Measurements from ENCODE around the gene TMED6.

Gene TMED6

GRCh38 chr16:69324013-69324531 is 27.5 kb downstream of the TMED6 start:
- no peak overlapping the region for H3K4me3 ChIP-seq (ENCODE audit: low read depth, low read length)
- TF ChIP-seq CTCF (IDR thresholded peaks at IDR 0.05; ENCODE audit: low read depth, low read length, missing control alignments) = no peak
- DNase-seq (ENCODE audit: low read depth) = no peak

- no peak overlapping the region for H3K4me3 ChIP-seq (ENCODE audit: low read depth, low read length)
- TF ChIP-seq CTCF (IDR thresholded peaks at IDR 0.05; ENCODE audit: low read depth, low read length, missing control alignments) = no peak
- DNase-seq (ENCODE audit: low read depth) = no peak
These were observed 28.2 kb downstream of the TMED6 start for GRCh38 chr16:69323415-69323814.

GRCh38 chr16:69322343-69322742 is 29.2 kb downstream of the TMED6 start:
- DNase-seq (ENCODE audit: low read depth) = no peak
- H3K4me3 ChIP-seq (ENCODE audit: low read depth, low read length) = no peak overlapping the region

GRCh38 chr16:69321080-69321479 is 30.5 kb downstream of the TMED6 start:
- no peak overlapping the region for H3K4me3 ChIP-seq (ENCODE audit: low read depth, low read length)
- no peak for DNase-seq (ENCODE audit: low read depth)
- TF ChIP-seq CTCF (IDR thresholded peaks at IDR 0.05; ENCODE audit: low read depth, low read length, missing control alignments) = no peak

More at GRCh38 chr16:69322343-69322742, 29.2 kb downstream of the TMED6 start:
- TF ChIP-seq CTCF (IDR thresholded peaks at IDR 0.05; ENCODE audit: low read depth, low read length, missing control alignments) = no peak

GRCh38 chr16:69320740-69321073 is 30.9 kb downstream of the TMED6 start:
- no peak for DNase-seq (ENCODE audit: low read depth)
- no peak for TF ChIP-seq CTCF (IDR thresholded peaks at IDR 0.05; ENCODE audit: low read depth, low read length, missing control alignments)
- no peak overlapping the region for H3K4me3 ChIP-seq (ENCODE audit: low read depth, low read length)

- TF ChIP-seq CTCF (IDR thresholded peaks at IDR 0.05; ENCODE audit: low read depth, low read length, missing control alignments) = no peak
- no peak for DNase-seq (ENCODE audit: low read depth)
- H3K4me3 ChIP-seq (ENCODE audit: low read depth, low read length) = no peak overlapping the region
These were observed 31.5 kb downstream of the TMED6 start for GRCh38 chr16:69319826-69320739.

Data from GM12864 (cell line).